HCT116 (cell line): ENCODE data around the gene MBTPS1. TPM values are rescaled to one million over a fixed set of nuclear protein-coding genes. Genes with fewer than 3 reads are reported as not detected.

ENCODE experiments used
- ATAC-seq: fragments of 200-7000 bp; cut with Tn5 transposase; 2 replicates; pipeline ENCODE4 v1.9.1; 2020; ENCODE audit warnings: mild to moderate bottlenecking, moderate library complexity
- BruUV-seq: library from RNA; stranded (reverse); fragments of 400-500 nt; replicated peaks from 2 replicates; lab custom pipeline; 2021; lab: Mats Ljungman, UMichigan
- CTCF ChIA-PET: fragments of 300-600 bp; sonication (Branson Sonifier 250); formaldehyde crosslinking; loops from one replicate; lab custom pipeline; 2021; ENCODE audit warnings: antibody characterized with exemption; lab: Charles Lee
- POLR2A ChIA-PET: fragments of 300-600, 350-600 bp; sonication (Branson Sonifier 250); formaldehyde crosslinking; loops from one replicate; lab custom pipeline; 2021; ENCODE audit warnings: antibody characterized with exemption; lab: Charles Lee
- RAD21 ChIA-PET, 2 experiments: fragments of 300-600 bp; sonication (Branson Sonifier 250); formaldehyde crosslinking; loops; one replicate each; lab custom pipeline; 2023; ENCODE audit warnings: low total read pairs in 2 of 2; ENCODE audit not compliant: uncharacterized antibody in 2 of 2, unreplicated experiment in 2 of 2, low non-redundant PET in 1 of 2; lab: Charles Lee
- DNase-seq: peaks from one replicate; pipeline ENCODE4 v3.0.0-alpha.2; 2010; ENCODE audit warnings: low read depth, low spot score
- H2AFZ ChIP-seq: fragments of 200-600 bp; shearing (Covaris generic), sonication (generic); 2 replicates; pipeline ENCODE4 v1.6.1; 2017; ENCODE audit warnings: low read depth, mixed run types, mixed read lengths, antibody characterized with exemption, low read length; ENCODE audit not compliant: poor library complexity, severe bottlenecking
- H3K27ac ChIP-seq: 2 replicates; pipeline ENCODE4 v1.5.1; 2012; ENCODE audit warnings: low read depth, low read length
- H3K27me3 ChIP-seq: fragments of 200-600 bp; sonication (generic); 2 replicates; pipeline ENCODE4 v1.6.1; 2016; ENCODE audit warnings: mixed run types, low read length, mixed read lengths; ENCODE audit not compliant: insufficient read depth
- H3K36me3 ChIP-seq, 2 experiments: fragments of 200-500 bp in 1 of 2; fragments of 200-600 bp in 1 of 2; sonication (Bioruptor generic) in 1 of 2; sonication (generic) in 1 of 2; 2 replicates each; pipeline versions ENCODE4 v1.5.1 to v1.6.1; 2014 to 2016; ENCODE audit warnings: low read length in 2 of 2, inconsistent platforms in 1 of 2, mixed read lengths in 1 of 2, mixed run types in 1 of 2; ENCODE audit not compliant: insufficient read depth in 2 of 2, control insufficient read depth in 1 of 2
- H3K4me1 ChIP-seq, 2 experiments: fragments of 200-600 bp in 1 of 2; sonication (generic) in 1 of 2; 2 replicates each; pipeline versions ENCODE4 v1.5.1 to v1.6.1; 2012 to 2017; ENCODE audit warnings: low read length in 2 of 2, inconsistent platforms in 1 of 2, mild to moderate bottlenecking in 1 of 2, mixed read lengths in 1 of 2, mixed run types in 1 of 2, moderate library complexity in 1 of 2; ENCODE audit not compliant: insufficient read depth in 2 of 2, control insufficient read depth in 1 of 2
- H3K4me2 ChIP-seq: fragments of 200-600 bp; sonication (generic); 2 replicates; pipeline ENCODE4 v1.6.1; 2017; ENCODE audit warnings: mixed run types, low read length, mixed read lengths
- H3K4me3 ChIP-seq, 2 experiments: fragments of 200-600 bp in 1 of 2; sonication (generic) in 1 of 2; replicated peaks in 1 of 2; 2 replicates each; pipeline ENCODE4 v1.5.1; 2011 to 2016; ENCODE audit warnings: low read length in 2 of 2, control low read depth in 1 of 2, low read depth in 1 of 2, mild to moderate bottlenecking in 1 of 2, mixed read lengths in 1 of 2, mixed run types in 1 of 2
- H3K79me2 ChIP-seq: fragments of 200-600 bp; sonication (generic); 2 replicates; pipeline ENCODE4 v1.6.1; 2017; ENCODE audit warnings: mild to moderate bottlenecking, mixed run types, low read length, moderate library complexity, mixed read lengths; ENCODE audit not compliant: insufficient read depth
- H3K9ac ChIP-seq: fragments of 200-600 bp; sonication (generic); 2 replicates; pipeline ENCODE4 v1.6.1; 2016; ENCODE audit warnings: low read length, mixed read lengths
- H3K9me2 ChIP-seq: fragments of 200-600 bp; sonication (generic), shearing (Covaris generic); 2 replicates; pipeline ENCODE4 v1.6.1; 2017; ENCODE audit warnings: mixed run types, mild to moderate bottlenecking, moderate library complexity; ENCODE audit not compliant: insufficient read depth
- H3K9me3 ChIP-seq, 2 experiments: fragments of 200-500 bp in 1 of 2; fragments of 200-600 bp in 1 of 2; sonication (Bioruptor generic) in 1 of 2; sonication (generic) in 1 of 2; 2 replicates each; pipeline ENCODE4 v1.6.1; 2014 to 2017; ENCODE audit warnings: low read length in 2 of 2, mixed read lengths in 2 of 2, inconsistent platforms in 1 of 2, low read depth in 1 of 2, mild to moderate bottlenecking in 1 of 2, mixed run types in 1 of 2, moderate library complexity in 1 of 2; ENCODE audit not compliant: control insufficient read depth in 1 of 2, insufficient read depth in 1 of 2
- H4K20me1 ChIP-seq: fragments of 200-600 bp; sonication (generic), shearing (Covaris generic); 2 replicates; pipeline ENCODE4 v1.6.1; 2017; ENCODE audit warnings: mixed run types, mild to moderate bottlenecking, moderate library complexity; ENCODE audit not compliant: insufficient read depth
- CBX3 ChIP-seq: IDR thresholded peaks from 2 replicates; pipeline ENCODE4 v1.6.1; 2012; ENCODE audit warnings: low read depth
- JUND ChIP-seq: IDR thresholded peaks from 2 replicates; pipeline ENCODE4 v1.6.1; 2012
- POLR2A ChIP-seq: IDR thresholded peaks from 2 replicates; pipeline ENCODE4 v1.7.0; 2011; ENCODE audit warnings: borderline replicate concordance; ENCODE audit not compliant: insufficient read depth, insufficient read length; ENCODE audit errors: extremely low read depth
- TCF7L2 ChIP-seq: IDR thresholded peaks from 2 replicates; pipeline ENCODE4 v1.7.0; 2011; ENCODE audit warnings: borderline replicate concordance, inconsistent platforms; ENCODE audit not compliant: insufficient read depth, insufficient read length; ENCODE audit errors: extremely low read depth
- YY1 ChIP-seq: IDR thresholded peaks from 2 replicates; pipeline ENCODE4 v1.6.1; 2011; ENCODE audit warnings: low read length, low read depth, moderate library complexity, mild to moderate bottlenecking; ENCODE audit not compliant: insufficient replicate concordance; ENCODE audit errors: extremely low read depth
- ZFX ChIP-seq: fragments of 450-650 bp; IDR thresholded peaks from 2 replicates; pipeline ENCODE4 v1.6.1; 2017
- ZNF274 ChIP-seq: fragments of 200-500 bp; sonication (Bioruptor generic); IDR thresholded peaks from 2 replicates; pipeline ENCODE4 v1.6.1; 2014; ENCODE audit warnings: mild to moderate bottlenecking, low read depth, low read length, inconsistent platforms
- intact Hi-C: fragments of 100-400 bp; cut with micrococcal nuclease; formaldehyde crosslinking; loops from 2 replicates; pipeline ENCODE4 v1.10.0; 2022
- total RNA-seq: library from RNA; stranded (reverse); gene quantifications from one replicate; pipeline ENCODE4 v1.2.1, GENCODE V29; 2021; ENCODE audit not compliant: unreplicated experiment
- TF ChIP-seq, protein P1 (sequence below), 3 experiments: fragments of 200-600 bp in 1 of 3; sonication (generic) in 1 of 3; IDR thresholded peaks in 2 of 3; conservative IDR thresholded peaks in 1 of 3; 2 replicates each; pipeline ENCODE4 v1.5.1; 2012 to 2017; ENCODE audit warnings: low read depth in 2 of 3, low read length in 2 of 3, antibody characterized with exemption in 1 of 3, borderline replicate concordance in 1 of 3, control low read depth in 1 of 3, mild to moderate bottlenecking in 1 of 3, mixed read lengths in 1 of 3, mixed run types in 1 of 3, moderate library complexity in 1 of 3; ENCODE audit not compliant: insufficient read depth in 1 of 3

MBTPS1 gene
- total RNA-seq, 1 experiment from 2014 or later = 111 TPM

- no peaks in the 10 kb centered on the region for H3K9me2 ChIP-seq
- POLR2A ChIA-PET = no interaction called here
- intact Hi-C loops = no loop called here
- no peaks in the 10 kb centered on the region for H3K27me3 ChIP-seq
- DNase-seq = no peak
- no peaks in the 10 kb centered on the region for H3K9me3 ChIP-seq
- no peaks in the 10 kb centered on the region for H4K20me1 ChIP-seq
- H3K4me3 ChIP-seq = no peak overlapping the region
- peaks cover 31 to 60% of the 10 kb centered on the region in 2 experiments for H3K36me3 ChIP-seq
- CTCF ChIA-PET = interaction anchor here (1.4 kb wide), 1 partner anchor 194 kb away, joined by 3 read pairs; no protein-coding TSS in a partner anchor
- no TSS peak for BruUV-seq
- no peaks in the 10 kb centered on the region for H3K4me1 ChIP-seq
- no peaks in the 10 kb centered on the region for H3K79me2 ChIP-seq
- no peak for TF ChIP-seq JUND
- TF ChIP-seq YY1 = no peak
- TF ChIP-seq ZFX = no peak
- TF ChIP-seq ZNF274 = no peak
- TF ChIP-seq TCF7L2 = no peak
- TF ChIP-seq CBX3 = no peak
- TF ChIP-seq POLR2A = no peak
- TF ChIP-seq, protein P1, sequence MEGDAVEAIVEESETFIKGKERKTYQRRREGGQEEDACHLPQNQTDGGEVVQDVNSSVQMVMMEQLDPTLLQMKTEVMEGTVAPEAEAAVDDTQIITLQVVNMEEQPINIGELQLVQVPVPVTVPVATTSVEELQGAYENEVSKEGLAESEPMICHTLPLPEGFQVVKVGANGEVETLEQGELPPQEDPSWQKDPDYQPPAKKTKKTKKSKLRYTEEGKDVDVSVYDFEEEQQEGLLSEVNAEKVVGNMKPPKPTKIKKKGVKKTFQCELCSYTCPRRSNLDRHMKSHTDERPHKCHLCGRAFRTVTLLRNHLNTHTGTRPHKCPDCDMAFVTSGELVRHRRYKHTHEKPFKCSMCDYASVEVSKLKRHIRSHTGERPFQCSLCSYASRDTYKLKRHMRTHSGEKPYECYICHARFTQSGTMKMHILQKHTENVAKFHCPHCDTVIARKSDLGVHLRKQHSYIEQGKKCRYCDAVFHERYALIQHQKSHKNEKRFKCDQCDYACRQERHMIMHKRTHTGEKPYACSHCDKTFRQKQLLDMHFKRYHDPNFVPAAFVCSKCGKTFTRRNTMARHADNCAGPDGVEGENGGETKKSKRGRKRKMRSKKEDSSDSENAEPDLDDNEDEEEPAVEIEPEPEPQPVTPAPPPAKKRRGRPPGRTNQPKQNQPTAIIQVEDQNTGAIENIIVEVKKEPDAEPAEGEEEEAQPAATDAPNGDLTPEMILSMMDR (IDR thresholded peaks at IDR 0.05 in 2 of 3, conservative IDR thresholded peaks at IDR 0.05 in 1 of 3; ENCODE audit: borderline replicate concordance in 1 of 3, insufficient read depth in 1 of 3, low read depth in 2 of 3, low read length in 2 of 3) = no peak
- TF ChIP-seq, all 23 proteins: peak for 0
- Histone ChIP-seq H3K27ac (no peak overlapping the region), H2AFZ (no peak overlapping the region), H3K4me2 (no peak overlapping the region), H3K9ac (no peak overlapping the region)
- RAD21 ChIA-PET = interaction anchor here in 1 of 2 experiments (1.2 kb wide), 1 partner anchor 104 kb away, joined by 3 read pairs; no protein-coding TSS in a partner anchor
- ATAC-seq = no peak
Observed at GRCh38 chr16:84082835-84083569, 33.7 kb downstream of the MBTPS1 start.
